Common myeloid progenitor, CD34-positive (primary cell): ENCODE data around the gene PALLD.
A peak's percentile ranks its signal among the peaks of the same experiment; 100 is the strongest.

Experiments used
- CTCF ChIA-PET: fragments of 350-600 bp; sonication (Branson Sonifier 250); formaldehyde crosslinking; loops from one replicate; lab custom pipeline; 2021; ENCODE audit warnings: antibody characterized with exemption; lab: Charles Lee
- POLR2A ChIA-PET: fragments of 350-600 bp; sonication (Branson Sonifier 250); formaldehyde crosslinking; loops from one replicate; lab custom pipeline; 2021; ENCODE audit warnings: antibody characterized with exemption; lab: Charles Lee
- DNase-seq, 3 donors: peaks; one replicate each; pipeline versions ENCODE4 v3.0.0 to v3.0.0-alpha.2; 2013
- H3K27ac ChIP-seq, 2 experiments: 1 replicate in 1 of 2; 2 replicates in 1 of 2; pipeline ENCODE4 v1.7.0; 2013; ENCODE audit warnings: inconsistent platforms in 2 of 2, low read length in 2 of 2, mild to moderate bottlenecking in 2 of 2, low read depth in 1 of 2, moderate library complexity in 1 of 2; ENCODE audit not compliant: severe bottlenecking in 2 of 2, insufficient read depth in 1 of 2, poor library complexity in 1 of 2
- H3K27me3 ChIP-seq, 5 experiments: replicated peaks in 2 of 5; 1 replicate in 3 of 5; 2 replicates in 2 of 5; pipeline versions ENCODE4 v1.6.1 to v1.7.0; 2013; ENCODE audit warnings: low read length in 4 of 5, mild to moderate bottlenecking in 2 of 5, moderate library complexity in 2 of 5, inconsistent platforms in 1 of 5; ENCODE audit not compliant: insufficient read depth in 5 of 5, control insufficient read depth in 4 of 5
- H3K36me3 ChIP-seq, 4 experiments: 1 replicate in 2 of 4; 2 replicates in 2 of 4; pipeline versions ENCODE4 v1.6.1 to v1.7.0; 2013; ENCODE audit warnings: low read length in 3 of 4, control low read depth in 1 of 4, mild to moderate bottlenecking in 1 of 4; ENCODE audit not compliant: control insufficient read depth in 4 of 4, insufficient read depth in 4 of 4
- H3K4me1 ChIP-seq, 4 experiments: 1 replicate in 3 of 4; 2 replicates in 1 of 4; pipeline versions ENCODE4 v1.6.1 to v1.7.1; 2013; ENCODE audit warnings: low read length in 3 of 4, mild to moderate bottlenecking in 3 of 4, control low read depth in 1 of 4, inconsistent platforms in 1 of 4, moderate library complexity in 1 of 4; ENCODE audit not compliant: control insufficient read depth in 4 of 4, insufficient read depth in 4 of 4; ENCODE audit errors: control extremely low read depth in 1 of 4
- H3K4me3 ChIP-seq, 7 experiments: 1 replicate in 4 of 7; 2 replicates in 3 of 7; pipeline versions ENCODE4 v1.5.1 to v1.7.0; 2013; ENCODE audit warnings: mild to moderate bottlenecking in 7 of 7, low read length in 6 of 7, moderate library complexity in 6 of 7, inconsistent platforms in 2 of 7, low read depth in 2 of 7, control low read depth in 1 of 7; ENCODE audit not compliant: insufficient read depth in 4 of 7, control insufficient read depth in 1 of 7; ENCODE audit errors: extremely low read depth in 1 of 7
- H3K9me3 ChIP-seq, 5 experiments: 1 replicate in 4 of 5; 2 replicates in 1 of 5; pipeline versions ENCODE4 v1.6.1 to v1.7.1; 2013; ENCODE audit warnings: low read length in 4 of 5, mild to moderate bottlenecking in 2 of 5, inconsistent platforms in 1 of 5, low read depth in 1 of 5, moderate library complexity in 1 of 5; ENCODE audit not compliant: control insufficient read depth in 4 of 5, insufficient read depth in 2 of 5; ENCODE audit errors: control extremely low read depth in 1 of 5
- WGBS: methylation state at CpG from one replicate; pipeline ENCODE4 v1.1.5; 2013; ENCODE audit not compliant: insufficient coverage; 5-methylcytosine and 5-hydroxymethylcytosine counted together

PALLD gene

DNA sequence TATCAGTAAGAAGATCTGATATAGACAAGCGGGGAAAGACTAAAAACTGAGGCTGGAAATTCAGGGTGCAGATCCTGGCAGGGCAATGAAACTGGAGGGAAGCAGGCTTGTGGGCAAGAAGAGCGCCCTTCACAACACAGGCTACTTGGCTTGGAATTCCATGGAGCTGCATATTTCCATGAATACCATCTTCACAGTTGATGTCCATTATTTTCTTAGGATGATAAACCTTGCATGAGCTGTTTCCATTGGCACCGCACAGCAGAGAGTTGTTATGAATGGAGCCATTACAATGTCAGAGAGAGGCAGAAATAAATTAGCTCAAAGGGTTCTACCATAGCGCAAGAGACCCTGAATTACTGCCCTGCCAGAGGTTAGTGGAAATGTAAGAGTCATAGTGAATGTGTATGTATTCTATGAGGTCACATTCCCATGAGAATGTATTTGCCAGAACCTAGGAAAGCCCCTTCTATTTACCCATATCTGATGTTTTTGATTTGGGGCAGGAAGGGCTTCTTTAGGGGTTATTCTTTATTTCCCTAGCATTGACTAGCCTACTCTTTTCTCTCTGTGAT is 215.6 kb downstream of the PALLD start:
- 100% methylated on average over 3 of the region's 4 CpGs for WGBS
- no peaks in the 10 kb centered on the region for H3K9me3 ChIP-seq
- DNase-seq, result no peak
- no peak overlapping the region for H3K4me3 ChIP-seq
- POLR2A ChIA-PET, result no interaction called here
- no peaks in the 10 kb centered on the region for H3K36me3 ChIP-seq
- H3K27ac ChIP-seq, result no peak overlapping the region
- H3K27me3 ChIP-seq, result no peaks in the 10 kb centered on the region
- H3K4me1 ChIP-seq, result peaks cover 0 to 16% (median 8%) of the 10 kb centered on the region in 4 experiments
- CTCF ChIA-PET, result interaction anchor here (0.6 to 8.2 kb wide), 7 partner anchors 9 to 293 kb away, joined by 3 to 141 read pairs (median 3); no protein-coding TSS in a partner anchor

GRCh38 chr4:168713253-168713652 is 216.4 kb downstream of the PALLD start:
- ChIA-PET POLR2A (no interaction called here), CTCF (interaction anchor here (0.7 to 8.2 kb wide), 3 partner anchors 79 to 206 kb away, joined by 4 to 141 read pairs (median 5); no protein-coding TSS in a partner anchor)
- Histone ChIP-seq H3K27ac (no peak overlapping the region), H3K4me3 (no peak overlapping the region), H3K36me3 (no peaks in the 10 kb centered on the region), H3K27me3 (no peaks in the 10 kb centered on the region), H3K4me1 (peaks cover 0 to 16% (median 8%) of the 10 kb centered on the region in 4 experiments), H3K9me3 (no peaks in the 10 kb centered on the region)
- DNase-seq, result no peak
- 93% methylated on average over 2 of the region's 2 CpGs for WGBS

- Histone ChIP-seq H3K27me3 (no peaks in the 10 kb centered on the region), H3K4me3 (no peak overlapping the region), H3K36me3 (no peaks in the 10 kb centered on the region), H3K4me1 (peaks cover 0 to 14% (median 7%) of the 10 kb centered on the region in 4 experiments), H3K9me3 (no peaks in the 10 kb centered on the region), H3K27ac (no peak overlapping the region)
- no peak for DNase-seq
- ChIA-PET POLR2A (interaction anchor here (0.6 kb wide), 1 partner anchor 45 kb away, joined by 3 read pairs; no protein-coding TSS in a partner anchor), CTCF (no interaction called here)
- 100% methylated on average over 3 of the region's 7 CpGs for WGBS
These were observed 219.0 kb downstream of the PALLD start for GRCh38 chr4:168715896-168716295.

DNA sequence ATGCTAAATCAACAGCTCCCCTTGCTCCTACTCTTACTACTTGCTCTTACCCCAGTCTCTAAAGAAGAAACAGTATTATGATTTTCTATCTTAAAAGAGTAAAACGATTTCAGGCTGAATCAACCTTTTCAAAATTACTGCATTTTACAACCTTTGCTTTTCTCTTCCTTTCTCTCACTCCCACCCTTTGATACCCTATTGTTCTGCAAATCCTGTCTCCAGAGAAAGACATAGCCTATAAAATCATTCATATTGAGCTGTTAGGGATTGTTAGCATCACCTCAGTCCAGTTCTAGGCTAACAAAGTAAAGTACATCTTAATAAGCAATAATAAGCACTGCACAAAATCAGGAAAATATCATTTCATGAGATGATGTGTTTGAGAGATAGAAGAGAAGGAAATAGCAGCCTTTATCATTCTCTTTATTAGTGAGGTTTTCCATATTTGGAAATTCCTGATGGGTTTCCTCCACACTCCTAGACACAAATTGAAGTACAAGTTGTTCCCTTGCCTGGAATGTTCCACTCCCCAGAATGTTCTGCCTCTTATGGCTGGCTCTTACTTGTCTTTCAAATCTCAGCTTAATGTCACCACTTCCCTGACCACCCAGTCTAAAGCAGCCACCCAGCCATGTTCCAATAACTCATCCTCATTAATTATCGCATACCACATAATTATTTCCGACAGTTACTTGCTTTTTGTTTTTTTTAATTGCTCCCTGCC is 219.7 kb downstream of the PALLD start:
- ChIA-PET CTCF (no interaction called here), POLR2A (interaction anchor here (0.6 kb wide), 1 partner anchor 44 kb away, joined by 3 read pairs; no protein-coding TSS in a partner anchor)
- Histone ChIP-seq H3K27me3 (no peaks in the 10 kb centered on the region), H3K4me3 (no peak overlapping the region), H3K4me1 (peaks cover 0 to 8% (median 2%) of the 10 kb centered on the region in 4 experiments), H3K27ac (no peak overlapping the region), H3K36me3 (no peaks in the 10 kb centered on the region), H3K9me3 (no peaks in the 10 kb centered on the region)
- DNase-seq, result no peak
- WGBS, result no CpG with 5 or more reads among the region's 3 CpGs

DNA sequence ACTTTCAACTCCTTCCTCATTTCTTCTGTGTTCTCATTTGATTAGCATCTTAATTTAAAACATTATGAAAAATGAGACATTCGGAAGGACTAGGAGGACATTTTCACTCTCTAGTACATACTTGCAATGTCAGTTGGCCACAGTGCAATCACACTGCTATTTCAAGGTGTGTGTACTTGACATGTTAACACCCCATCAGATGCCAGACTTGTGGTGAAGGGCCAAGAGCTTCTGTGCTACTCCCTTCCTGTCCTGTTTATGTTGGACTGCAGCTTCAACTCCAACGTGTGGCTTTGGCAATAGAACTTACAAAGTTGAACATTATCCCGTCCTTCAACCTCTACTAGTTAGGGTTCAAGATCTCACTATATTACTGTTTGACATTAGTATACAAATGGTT is 221.0 kb downstream of the PALLD start:
- H3K27me3 ChIP-seq, result no peaks in the 10 kb centered on the region
- POLR2A ChIA-PET, result no interaction called here
- H3K4me1 ChIP-seq, result peaks cover 0 to 2% (median under 1%) of the 10 kb centered on the region in 4 experiments
- WGBS, result no CpG with 5 or more reads among the region's 3 CpGs
- no peaks in the 10 kb centered on the region for H3K36me3 ChIP-seq
- peak in 1 of 3 donors; percentile 16 for DNase-seq
- CTCF ChIA-PET, result no interaction called here
- H3K4me3 ChIP-seq, result no peak overlapping the region
- no peak overlapping the region for H3K27ac ChIP-seq
- H3K9me3 ChIP-seq, result no peaks in the 10 kb centered on the region

- Histone ChIP-seq H3K4me3 (no peak overlapping the region), H3K4me1 (peaks cover 2 to 10% (median 9%) of the 10 kb centered on the region in 4 experiments), H3K9me3 (no peaks in the 10 kb centered on the region), H3K36me3 (no peaks in the 10 kb centered on the region), H3K27me3 (no peaks in the 10 kb centered on the region), H3K27ac (no peak overlapping the region)
- ChIA-PET CTCF (no interaction called here), POLR2A (no interaction called here)
- no peak for DNase-seq
- WGBS, result no CpG with 5 or more reads among the region's 1 CpG
These were observed 222.9 kb downstream of the PALLD start for GRCh38 chr4:168719725-168720124.

DNA sequence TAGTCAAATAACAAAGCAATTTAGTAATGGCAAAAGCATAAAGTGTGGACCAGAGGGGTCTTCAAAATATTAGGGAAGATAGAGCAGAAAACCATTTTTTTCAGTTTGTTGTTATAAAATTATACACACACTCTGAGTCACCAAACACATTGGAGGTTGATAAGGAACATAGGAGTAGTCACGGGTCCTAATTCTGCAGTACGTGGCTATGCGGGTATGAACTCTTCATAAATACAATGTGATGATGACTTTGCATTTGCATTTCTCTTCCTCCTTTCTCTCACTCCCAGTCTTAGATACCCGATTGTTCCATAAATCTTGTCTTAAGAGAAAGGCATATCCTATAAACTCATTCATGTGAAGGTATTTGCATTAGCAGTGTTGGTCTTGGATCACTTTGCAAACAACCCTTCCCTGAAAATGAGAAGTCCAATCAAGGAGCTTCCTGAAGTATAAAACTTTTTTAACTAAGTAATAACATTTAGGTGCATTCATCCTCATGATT is 223.6 kb downstream of the PALLD start:
- Histone ChIP-seq H3K4me1 (peaks cover 2 to 10% (median 9%) of the 10 kb centered on the region in 4 experiments), H3K36me3 (no peaks in the 10 kb centered on the region), H3K4me3 (no peak overlapping the region), H3K27me3 (no peaks in the 10 kb centered on the region), H3K27ac (no peak overlapping the region), H3K9me3 (no peaks in the 10 kb centered on the region)
- WGBS, result no CpG with 5 or more reads among the region's 4 CpGs
- ChIA-PET POLR2A (no interaction called here), CTCF (interaction anchor here (1.6 to 2.3 kb wide), 2 partner anchors 9 to 196 kb away, joined by 3 to 13 read pairs; no protein-coding TSS in a partner anchor)
- DNase-seq, result peak in 2 of 3 donors; percentile 66 to 83
